WTC11 (cell line): ENCODE results near the gene UBE2K. TPM values are rescaled to one million over a fixed set of nuclear protein-coding genes. Genes with fewer than 3 reads are reported as not detected.

Source experiments
- ATAC-seq: fragments of 200-7000 bp; cut with Tn5 transposase; 2 replicates; pipeline ENCODE4 v1.10.0; 2021; ENCODE audit warnings: mild to moderate bottlenecking, moderate library complexity
- CTCF ChIA-PET: fragments of 300-600 bp; sonication (Branson Sonifier 250); formaldehyde crosslinking; loops from one replicate; lab custom pipeline; 2021; ENCODE audit warnings: antibody characterized with exemption; lab: Charles Lee
- POLR2A ChIA-PET: fragments of 350-600 bp; sonication (Branson Sonifier 250); formaldehyde crosslinking; loops from one replicate; lab custom pipeline; 2021; ENCODE audit warnings: antibody characterized with exemption; lab: Charles Lee
- DNase-seq: peaks from one replicate; pipeline ENCODE4 v3.0.0; 2021; ENCODE audit warnings: low spot score
- H3K27ac Mint-ChIP-seq: 2 replicates; pipeline ENCODE4 v1.8.0; 2021; ENCODE audit warnings: mixed read lengths
- H3K27me3 Mint-ChIP-seq: 2 replicates; pipeline ENCODE4 v1.8.0; 2021; ENCODE audit warnings: low read depth, mild to moderate bottlenecking, moderate library complexity, mixed read lengths
- H3K36me3 Mint-ChIP-seq: 2 replicates; pipeline ENCODE4 v1.8.0; 2021; ENCODE audit warnings: mixed read lengths
- H3K4me1 Mint-ChIP-seq: 2 replicates; pipeline ENCODE4 v1.8.0; 2022; ENCODE audit warnings: mixed read lengths
- H3K4me3 Mint-ChIP-seq: 2 replicates; pipeline ENCODE4 v1.8.0; 2021; ENCODE audit warnings: mild to moderate bottlenecking, moderate library complexity, mixed read lengths
- H3K9me3 Mint-ChIP-seq: 2 replicates; pipeline ENCODE4 v1.8.0; 2021; ENCODE audit warnings: mixed read lengths
- AFF4 ChIP-seq: sonication (generic); formaldehyde crosslinking; IDR thresholded peaks from 2 replicates; pipeline ENCODE4 v1.8.1; 2023; ENCODE audit warnings: mild to moderate bottlenecking, missing genetic modification reagents, borderline replicate concordance
- ATF2 ChIP-seq: sonication (generic); formaldehyde crosslinking; IDR thresholded peaks from 2 replicates; pipeline ENCODE4 v1.8.1; 2022; ENCODE audit warnings: low read depth, missing genetic modification reagents, borderline replicate concordance
- ELF4 ChIP-seq: sonication (generic); formaldehyde crosslinking; IDR thresholded peaks from 2 replicates; pipeline ENCODE4 v1.8.1; 2022; ENCODE audit warnings: low read depth, mild to moderate bottlenecking, moderate library complexity, missing genetic modification reagents
- EMX1 ChIP-seq: fragments of 250-450 bp; sonication (Bioruptor Pico); IDR thresholded peaks from 2 replicates; pipeline ENCODE4 v1.8.0; 2021; ENCODE audit warnings: mild to moderate bottlenecking
- ESRRA ChIP-seq: sonication (generic); formaldehyde crosslinking; IDR thresholded peaks from 2 replicates; pipeline ENCODE4 v1.8.1; 2022; ENCODE audit warnings: mild to moderate bottlenecking, missing genetic modification reagents, borderline replicate concordance
- GTF2I ChIP-seq: fragments of 250-450 bp; sonication (Bioruptor Pico); conservative IDR thresholded peaks from 2 replicates; pipeline ENCODE4 v1.4.0; 2021; ENCODE audit warnings: mild to moderate bottlenecking
- MAX ChIP-seq: sonication (generic); formaldehyde crosslinking; IDR thresholded peaks from 2 replicates; pipeline ENCODE4 v1.8.0; 2022; ENCODE audit warnings: mild to moderate bottlenecking, missing genetic modification reagents
- NFE2L1 ChIP-seq: sonication (generic); formaldehyde crosslinking; IDR thresholded peaks from 2 replicates; pipeline ENCODE4 v1.8.1; 2023; ENCODE audit warnings: missing genetic modification reagents
- NR3C1 ChIP-seq: sonication (generic); formaldehyde crosslinking; conservative IDR thresholded peaks from 2 replicates; pipeline ENCODE4 v1.8.1; 2023; ENCODE audit warnings: low read depth, mild to moderate bottlenecking, missing genetic modification reagents
- OVOL2 ChIP-seq: fragments of 250-450 bp; sonication (Bioruptor Pico); IDR thresholded peaks from 2 replicates; pipeline ENCODE4 v1.9.0; 2021; ENCODE audit warnings: mild to moderate bottlenecking, borderline replicate concordance
- PRDM15 ChIP-seq: sonication (generic); formaldehyde crosslinking; IDR thresholded peaks from 2 replicates; pipeline ENCODE4 v1.8.0; 2022; ENCODE audit warnings: missing genetic modification reagents
- PRRX2 ChIP-seq: fragments of 250-450 bp; sonication (Bioruptor Pico); IDR thresholded peaks from 2 replicates; pipeline ENCODE4 v1.8.0; 2021; ENCODE audit warnings: mild to moderate bottlenecking
- SMAD3 ChIP-seq: sonication (generic); formaldehyde crosslinking; IDR thresholded peaks from 2 replicates; pipeline ENCODE4 v1.8.0; 2022; ENCODE audit warnings: missing genetic modification reagents, mild to moderate bottlenecking, borderline replicate concordance
- SMAD4 ChIP-seq: sonication (generic); formaldehyde crosslinking; IDR thresholded peaks from 2 replicates; pipeline ENCODE4 v1.8.0; 2022; ENCODE audit warnings: mild to moderate bottlenecking, missing genetic modification reagents
- STAT6 ChIP-seq: sonication (generic); formaldehyde crosslinking; conservative IDR thresholded peaks from 2 replicates; pipeline ENCODE4 v1.8.1; 2023; ENCODE audit warnings: mild to moderate bottlenecking, low read depth, missing genetic modification reagents, moderate library complexity
- ZNF138 ChIP-seq: sonication (generic); formaldehyde crosslinking; conservative IDR thresholded peaks from 2 replicates; pipeline ENCODE4 v1.8.1; 2022; ENCODE audit warnings: mild to moderate bottlenecking, moderate library complexity, missing genetic modification reagents
- ZNF232 ChIP-seq: sonication (generic); formaldehyde crosslinking; IDR thresholded peaks from 2 replicates; pipeline ENCODE4 v1.8.0; 2022; ENCODE audit warnings: mild to moderate bottlenecking, missing genetic modification reagents
- ZNF425 ChIP-seq: fragments of 250-450 bp; sonication (Bioruptor Pico); conservative IDR thresholded peaks from 2 replicates; pipeline ENCODE4 v1.9.0; 2021; ENCODE audit warnings: mild to moderate bottlenecking
- ZNF532 ChIP-seq: fragments of 250-450 bp; sonication (Bioruptor Pico); IDR thresholded peaks from 2 replicates; pipeline ENCODE4 v1.9.0; 2021; ENCODE audit warnings: mild to moderate bottlenecking, borderline replicate concordance
- total RNA-seq: library from RNA; stranded (reverse); gene quantifications from 3 replicates; pipeline ENCODE4 v1.2.3, GENCODE V29; 2021

The UBE2K gene
- total RNA-seq, 1 experiment from 2014 or later: 135 TPM

- TF ChIP-seq NFE2L1 (CRISPR knock-in tag): no peak
- no peak for TF ChIP-seq STAT6
- no peak for TF ChIP-seq AFF4 (CRISPR knock-in tag)
- TF ChIP-seq SMAD4: no peak
- no peak for TF ChIP-seq ZNF138
- TF ChIP-seq MAX (CRISPR knock-in tag): no peak
- TF ChIP-seq PRRX2 (CRISPR knock-in tag): no peak
- TF ChIP-seq GTF2I (CRISPR knock-in tag): no peak
- TF ChIP-seq ZNF425 (CRISPR knock-in tag): no peak
- no peak for TF ChIP-seq OVOL2 (CRISPR knock-in tag)
- TF ChIP-seq EMX1 (CRISPR knock-in tag): no peak
- no peak for TF ChIP-seq PRDM15
- TF ChIP-seq ESRRA (CRISPR knock-in tag): no peak
- TF ChIP-seq SMAD3: no peak
- no peak for TF ChIP-seq ATF2
- no peak for TF ChIP-seq NR3C1 (CRISPR knock-in tag)
- TF ChIP-seq ZNF532 (CRISPR knock-in tag): no peak
- no peak for TF ChIP-seq ZNF232
- TF ChIP-seq ELF4 (CRISPR knock-in tag): no peak
- H3K4me3 Mint-ChIP-seq: no peak overlapping the region
- CTCF ChIA-PET: no interaction called here
- POLR2A ChIA-PET: interaction anchor here (0.6 kb wide), 1 partner anchor 20 kb away, joined by 8 read pairs; no protein-coding TSS in a partner anchor
- H3K4me1 Mint-ChIP-seq: peaks cover 15% of the 10 kb centered on the region
- H3K27ac Mint-ChIP-seq: peak overlapping the region; percentile 63
- ATAC-seq: peak; percentile 71
- peaks cover 8% of the 10 kb centered on the region for H3K36me3 Mint-ChIP-seq
- no peaks in the 10 kb centered on the region for H3K9me3 Mint-ChIP-seq
- peak; percentile 25 for DNase-seq
- no peaks in the 10 kb centered on the region for H3K27me3 Mint-ChIP-seq
These were observed 122.2 kb downstream of the UBE2K start for GRCh38 chr4:39820186-39820585.
